Naive thymus-derived CD8-positive, alpha-beta T cell (primary cell): ENCODE measurements around the gene CACNA1F. TPM values are rescaled to one million over a fixed set of nuclear protein-coding genes. Genes with fewer than 3 reads are reported as not detected.

Experiments
- ATAC-seq, 2 donors: fragments of 150-1000 bp; cut with Tn5 transposase in 1 of 2; sonication (Bioruptor Pico), chemical (Tn5 transposase) in 1 of 2; 1 replicate in 1 of 2; 2 replicates in 1 of 2; pipeline ENCODE4 v1.10.0; 2021; ENCODE audit warnings: mild to moderate bottlenecking in 2 of 2, moderate library complexity in 2 of 2
- POLR2A ChIA-PET: fragments of 350-600 bp; sonication (Branson Sonifier 250); formaldehyde crosslinking; loops from one replicate; lab custom pipeline; 2021; ENCODE audit warnings: antibody characterized with exemption; lab: Charles Lee
- DNase-seq, 10 donors: peaks; one replicate each; pipeline versions ENCODE4 v3.0.0 to v3.0.0-alpha.2; 2020 to 2022
- H3K27ac Mint-ChIP-seq, 10 donors: one replicate each; pipeline ENCODE4 v1.8.0; 2020 to 2022; ENCODE audit warnings: mild to moderate bottlenecking in 10 of 10, mixed read lengths in 10 of 10, moderate library complexity in 4 of 10, inconsistent platforms in 1 of 10
- H3K27me3 Mint-ChIP-seq, 5 donors: one replicate each; pipeline ENCODE4 v1.8.0; 2021 to 2022; ENCODE audit warnings: mixed read lengths in 5 of 5
- H3K36me3 Mint-ChIP-seq, 3 donors: one replicate each; pipeline ENCODE4 v1.8.0; 2020 to 2022; ENCODE audit warnings: mixed read lengths in 3 of 3, mild to moderate bottlenecking in 2 of 3, inconsistent platforms in 1 of 3
- H3K4me1 Mint-ChIP-seq, 4 donors: one replicate each; pipeline ENCODE4 v1.8.0; 2021 to 2022; ENCODE audit warnings: mixed read lengths in 4 of 4
- H3K4me3 Mint-ChIP-seq, 10 donors: one replicate each; pipeline ENCODE4 v1.8.0; 2020 to 2022; ENCODE audit warnings: mild to moderate bottlenecking in 10 of 10, mixed read lengths in 10 of 10, moderate library complexity in 6 of 10, inconsistent platforms in 1 of 10
- H3K9me3 Mint-ChIP-seq, 9 donors: one replicate each; pipeline ENCODE4 v1.8.0; 2020 to 2022; ENCODE audit warnings: mixed read lengths in 9 of 9, mild to moderate bottlenecking in 3 of 9, inconsistent platforms in 1 of 9, moderate library complexity in 1 of 9
- polyA plus RNA-seq, 3 donors: library from polyadenylated mRNA; unstranded; fragments of 300-500 nt; fragmentation: Illumina TruSeq; gene quantifications; one replicate each; pipeline ENCODE4 v1.2.3, GENCODE V29; 2021
- total RNA-seq, 8 experiments: library from RNA in 2 of 8; stranded (reverse) in 2 of 8; gene quantifications; one replicate each; pipeline ENCODE4 v1.2.3 and lab custom pipeline; 2021 to 2026

Gene CACNA1F
- total and polyA plus RNA-seq, 5 experiments from 2014 or later = 0.02 to 3.8 (median 3.6) TPM; not detected in 2

DNA sequence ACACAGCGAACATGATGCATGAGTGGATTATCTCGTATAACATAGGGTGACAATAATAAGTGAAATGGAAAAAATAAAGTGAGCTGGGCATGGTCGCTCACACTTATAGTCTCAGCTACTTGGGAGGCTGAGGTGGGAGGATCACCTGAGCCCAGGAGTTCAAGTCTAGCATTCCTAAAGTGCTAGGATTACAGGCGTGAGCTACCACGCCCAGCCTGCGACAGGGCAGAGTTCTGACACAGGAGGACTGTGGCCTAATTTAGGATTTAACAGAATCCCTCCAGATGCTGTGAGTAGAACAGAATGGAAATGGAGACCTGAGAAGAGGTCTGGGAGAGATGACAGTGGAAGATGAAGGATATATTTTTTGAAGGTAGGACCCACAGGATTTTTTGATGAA is 43.5 kb downstream of the CACNA1F start:
- H3K36me3 Mint-ChIP-seq = no peaks in the 10 kb centered on the region
- no peaks in the 10 kb centered on the region for H3K27me3 Mint-ChIP-seq
- no peak for ATAC-seq
- DNase-seq = no peak
- peak overlapping the region in 6 of 10 donors; percentile 14 to 71 (median 54) for H3K27ac Mint-ChIP-seq
- peak overlapping the region in 9 of 10 donors; percentile 1 to 58 (median 37) for H3K4me3 Mint-ChIP-seq
- peaks cover 16 to 41% (median 39%) of the 10 kb centered on the region in 4 donors for H3K4me1 Mint-ChIP-seq
- POLR2A ChIA-PET = interaction anchor here (0.7 to 1.7 kb wide), 2 partner anchors 88 to 114 kb away, joined by 3 read pairs; no protein-coding TSS in a partner anchor
- no peaks in the 10 kb centered on the region for H3K9me3 Mint-ChIP-seq

DNA sequence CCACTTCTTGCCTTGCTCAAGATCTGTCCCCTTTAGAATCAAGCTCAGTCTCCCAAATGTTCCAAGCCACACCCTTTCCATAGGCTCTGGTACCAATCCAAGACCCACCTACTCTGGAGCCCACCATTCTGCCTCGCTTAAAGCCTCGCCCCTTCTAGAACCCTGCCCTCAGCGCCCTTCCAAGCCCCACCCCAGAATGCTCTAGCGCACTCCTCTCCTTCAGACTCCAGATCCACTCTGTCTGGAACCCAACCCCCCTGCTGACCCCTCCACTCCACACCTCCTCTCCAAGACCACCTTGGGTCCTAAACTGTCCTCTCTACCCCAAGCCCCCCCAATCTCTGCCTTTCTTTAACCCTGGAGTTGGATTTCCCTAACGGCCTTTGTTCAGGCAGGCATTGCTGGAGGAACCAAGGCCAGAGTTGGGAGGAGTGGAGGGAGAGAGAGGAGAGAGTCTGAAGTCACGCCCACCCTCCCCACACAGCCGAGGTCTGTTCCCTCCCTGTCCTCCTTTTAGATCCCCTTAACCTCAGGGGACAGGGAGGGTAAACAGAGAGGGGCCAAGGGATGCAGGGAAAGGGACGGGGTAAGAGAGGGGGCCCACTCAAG is 44.6 kb downstream of the CACNA1F start:
- Mint-ChIP-seq H3K4me1 (peaks cover 12 to 43% (median 39%) of the 10 kb centered on the region in 4 donors), H3K27ac (peak overlapping the region in 2 of 10 donors; percentile 49 to 52), H3K9me3 (no peaks in the 10 kb centered on the region), H3K4me3 (peak overlapping the region in 2 of 10 donors; percentile 15 to 45), H3K36me3 (no peaks in the 10 kb centered on the region), H3K27me3 (no peaks in the 10 kb centered on the region)
- ATAC-seq (no peak), DNase-seq (no peak)
- POLR2A ChIA-PET = no interaction called here

DNA sequence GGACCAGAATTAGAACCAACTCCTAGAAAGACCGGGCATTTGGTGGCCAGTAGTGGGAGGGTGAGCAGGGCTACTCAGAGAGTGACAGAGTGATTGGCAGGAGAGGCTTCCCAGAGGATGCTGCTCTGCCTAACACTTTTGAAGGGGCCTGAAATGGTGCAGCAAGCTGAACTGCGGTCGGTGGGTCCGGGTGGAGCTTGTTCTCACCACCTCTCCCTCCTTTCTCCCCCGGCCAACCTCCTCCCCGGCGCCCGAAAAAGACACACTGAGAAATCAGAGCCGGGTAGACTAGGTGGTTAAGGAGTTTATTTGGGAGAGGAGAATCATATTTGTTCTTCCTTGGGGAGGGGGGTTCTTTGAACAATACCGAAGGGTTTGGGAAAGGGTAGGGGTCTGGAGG is 45.6 kb downstream of the CACNA1F start:
- Mint-ChIP-seq H3K27ac (peak overlapping the region in 3 of 10 donors; percentile 27 to 80 (median 60)), H3K4me1 (peaks cover 10 to 33% (median 31%) of the 10 kb centered on the region in 4 donors), H3K9me3 (no peaks in the 10 kb centered on the region), H3K4me3 (peak overlapping the region in 2 of 10 donors; percentile 20 to 38), H3K27me3 (no peaks in the 10 kb centered on the region), H3K36me3 (peaks cover 0 to 6% (median 0%) of the 10 kb centered on the region in 3 donors)
- ATAC-seq = no peak
- DNase-seq = no peak
- POLR2A ChIA-PET = no interaction called here

DNA sequence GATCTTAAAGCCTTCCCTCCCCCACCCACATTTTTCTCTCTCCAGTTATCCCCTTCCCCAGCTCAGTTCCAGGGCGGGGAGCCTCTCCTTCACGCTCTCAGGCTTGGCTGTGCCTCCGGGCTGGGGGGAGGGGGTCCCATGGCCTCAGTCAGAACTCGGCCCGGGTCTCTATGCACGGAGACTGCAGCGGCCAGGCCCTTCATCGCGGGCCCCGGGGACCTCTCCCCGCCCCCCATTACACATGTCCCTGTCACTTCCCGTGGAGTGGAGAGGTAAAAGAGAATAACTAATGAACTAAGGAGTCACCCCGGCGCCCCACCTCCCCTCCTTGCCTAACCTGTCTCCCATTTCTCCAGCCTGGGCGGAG is 46.1 kb downstream of the CACNA1F start:
- Mint-ChIP-seq H3K36me3 (peaks cover 0 to 10% (median 0%) of the 10 kb centered on the region in 3 donors), H3K27ac (peak overlapping the region in 1 of 10 donors; percentile 71), H3K27me3 (no peaks in the 10 kb centered on the region), H3K4me3 (peak overlapping the region in 7 of 10 donors; percentile 30 to 91 (median 77)), H3K9me3 (no peaks in the 10 kb centered on the region), H3K4me1 (peaks cover 13 to 33% (median 27%) of the 10 kb centered on the region in 4 donors)
- DNase-seq (no peak), ATAC-seq (no peak)
- POLR2A ChIA-PET = interaction anchor here (1.0 kb wide), 1 partner anchor 22 kb away, joined by 3 read pairs; no protein-coding TSS in a partner anchor

DNA sequence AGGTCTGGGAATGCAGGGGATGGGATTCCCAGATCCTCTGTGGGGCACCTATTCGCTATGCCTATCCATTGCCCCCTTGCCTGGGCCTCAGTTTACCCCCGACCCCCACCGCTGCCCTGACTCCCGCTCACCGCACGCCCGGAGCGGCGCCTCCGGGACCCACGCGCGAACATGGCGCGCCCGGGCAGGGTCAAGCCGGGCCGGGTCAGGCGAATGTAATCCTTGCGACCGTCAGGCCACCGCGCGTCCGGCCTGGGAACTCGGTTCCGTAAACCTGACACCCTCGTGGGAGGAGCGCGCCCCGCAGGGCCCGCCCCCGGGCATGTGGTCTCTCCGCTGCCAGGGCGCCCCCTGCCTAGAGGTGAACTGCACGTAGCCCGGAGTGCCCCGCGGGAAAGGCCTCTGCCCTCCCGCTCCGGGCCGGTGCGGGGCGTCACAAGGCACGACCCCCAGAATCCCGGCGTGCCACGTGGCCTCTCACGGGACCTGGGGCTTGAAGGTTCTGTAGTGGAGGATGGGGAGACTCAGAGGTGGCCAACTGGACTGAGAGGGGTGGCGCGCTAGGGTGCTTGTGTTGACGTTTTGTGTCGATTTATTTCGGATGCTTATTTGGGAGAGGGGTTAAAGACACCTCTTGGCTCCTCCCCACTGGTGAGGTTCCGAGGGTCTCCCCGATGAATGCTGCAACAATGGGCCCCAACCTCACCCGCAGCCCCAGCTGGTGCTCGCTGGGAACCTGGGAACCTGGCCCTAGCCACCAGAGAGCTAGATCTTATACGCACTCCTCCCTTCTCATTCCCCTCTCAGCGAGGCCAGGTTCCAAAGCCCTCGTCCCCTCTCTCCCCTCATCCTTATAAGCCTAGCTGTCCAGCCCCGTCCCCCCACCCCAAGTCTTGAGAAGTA is 46.8 kb downstream of the CACNA1F start, which contains the start of gene PRICKLE3:
Gene PRICKLE3, minus strand, starts transcription at position 249 of the 903 bp plus-strand sequence. Its CDS starts 76 bp downstream, at position 173.
- H3K4me1 Mint-ChIP-seq = peaks cover 13 to 33% (median 26%) of the 10 kb centered on the region in 4 donors
- no peaks in the 10 kb centered on the region for H3K9me3 Mint-ChIP-seq
- H3K4me3 Mint-ChIP-seq = peak within 1 kb of the TSS; percentile 73 to 91 (median 80)
- DNase-seq (peak; percentile 53 to 86 (median 62)), ATAC-seq (peak; percentile 17 to 34)
- H3K27me3 Mint-ChIP-seq = no peaks in the 10 kb centered on the region
- peak within 1 kb of the TSS in 6 of 10 donors; percentile 22 to 83 (median 68) for H3K27ac Mint-ChIP-seq
- POLR2A ChIA-PET = interaction anchor here (0.6 to 1.7 kb wide), 3 partner anchors 20 to 127 kb away, joined by 3 to 4 read pairs (median 3); no protein-coding TSS in a partner anchor
- peaks cover 0 to 10% (median 0%) of the 10 kb centered on the region in 3 donors for H3K36me3 Mint-ChIP-seq

DNA sequence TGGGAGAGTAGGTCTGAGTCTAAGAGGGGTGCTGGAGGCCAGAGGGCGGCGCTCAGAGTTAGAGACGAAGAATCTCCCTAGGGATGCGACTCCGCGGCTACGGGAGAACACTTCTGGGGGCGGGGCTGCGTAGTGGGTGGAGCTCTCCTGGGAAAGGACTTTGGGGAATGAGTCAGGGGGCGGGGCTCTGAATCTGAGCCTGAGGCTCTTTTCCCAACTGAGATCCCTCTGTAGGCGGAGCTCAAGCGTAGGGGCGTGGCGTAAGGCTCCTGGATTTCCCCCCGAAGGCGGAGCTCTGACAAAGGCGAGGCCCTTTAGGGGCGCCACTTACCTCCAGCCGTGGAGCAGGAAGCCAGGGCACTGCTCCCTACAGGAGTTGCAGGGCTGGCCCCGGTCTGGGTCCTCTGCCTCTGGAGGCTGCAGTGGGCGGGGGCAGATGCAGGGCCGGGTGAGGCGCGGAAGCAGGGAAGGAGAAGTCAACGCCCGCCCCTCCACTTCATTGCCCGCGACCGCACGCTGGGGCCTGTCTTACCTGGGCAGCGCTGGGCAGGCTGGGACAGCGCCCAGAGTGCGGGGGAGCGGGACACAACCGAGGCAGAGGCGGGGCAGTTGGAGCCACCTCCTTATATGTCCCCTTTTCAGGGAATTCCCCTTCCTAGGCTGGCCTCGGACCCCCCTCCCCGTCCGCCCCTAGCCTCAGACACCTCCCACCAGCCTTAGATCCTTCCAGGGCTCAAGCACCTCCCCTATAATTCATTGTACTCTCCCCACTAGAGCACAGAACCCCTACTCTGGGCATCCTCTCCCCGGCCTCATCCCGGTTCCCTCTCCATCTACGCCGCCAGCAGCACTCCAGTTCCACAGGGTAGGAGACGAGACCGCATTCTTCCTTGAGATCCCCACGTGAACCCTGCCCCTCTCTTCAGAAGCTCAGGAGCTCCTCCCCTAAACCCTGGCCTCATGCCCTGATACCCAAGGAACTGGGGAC is 48.6 kb downstream of the CACNA1F start:
- peak overlapping the region in 7 of 10 donors; percentile 36 to 83 (median 73) for H3K27ac Mint-ChIP-seq
- H3K36me3 Mint-ChIP-seq = peaks cover 0 to 25% (median 0%) of the 10 kb centered on the region in 3 donors
- ATAC-seq = peak; percentile 49 to 52
- peaks cover 11 to 33% (median 15%) of the 10 kb centered on the region in 4 donors for H3K4me1 Mint-ChIP-seq
- DNase-seq = peak in 1 of 10 donors; percentile 24
- POLR2A ChIA-PET = interaction anchor here (0.7 to 1.7 kb wide), 3 partner anchors 12 to 29 kb away, joined by 3 to 5 read pairs (median 4); no protein-coding TSS in a partner anchor
- H3K27me3 Mint-ChIP-seq = no peaks in the 10 kb centered on the region
- no peaks in the 10 kb centered on the region for H3K9me3 Mint-ChIP-seq
- peak overlapping the region; percentile 73 to 91 (median 80) for H3K4me3 Mint-ChIP-seq

DNA sequence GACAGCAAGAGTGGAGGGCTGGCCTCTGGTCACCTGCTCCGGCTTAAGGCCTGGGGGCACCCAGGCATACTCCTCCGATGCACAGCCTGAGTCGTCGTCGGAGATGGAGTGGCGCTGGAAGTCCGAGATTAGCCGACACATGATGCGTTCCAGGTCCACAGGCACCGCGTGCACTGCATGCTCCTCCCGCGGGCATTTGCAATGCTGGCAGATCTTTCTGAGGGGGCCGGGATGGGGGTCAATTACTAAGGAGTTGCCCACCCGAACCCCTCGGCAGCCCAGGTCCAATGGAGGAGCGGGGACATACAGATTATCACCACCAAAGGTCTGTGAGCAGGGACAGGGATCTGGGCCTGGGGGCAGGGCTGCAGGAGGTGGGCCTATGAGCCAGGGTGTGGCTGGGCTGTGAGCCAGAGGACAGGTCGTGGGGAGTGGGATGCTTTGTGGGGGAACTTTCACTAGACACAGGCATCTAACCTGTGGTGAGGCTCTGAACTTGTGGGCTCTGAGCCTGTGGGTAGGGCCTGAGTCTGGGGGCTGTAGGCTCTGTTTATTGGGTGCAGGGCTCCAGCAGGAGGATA is 49.3 kb downstream of the CACNA1F start:
- DNase-seq (no peak), ATAC-seq (no peak)
- Mint-ChIP-seq H3K36me3 (peaks cover 0 to 32% (median 0%) of the 10 kb centered on the region in 3 donors), H3K27ac (peak overlapping the region in 4 of 10 donors; percentile 22 to 83 (median 45)), H3K4me1 (peaks cover 8 to 33% (median 14%) of the 10 kb centered on the region in 4 donors), H3K4me3 (peak overlapping the region in 7 of 10 donors; percentile 2 to 81 (median 15)), H3K9me3 (no peaks in the 10 kb centered on the region), H3K27me3 (no peaks in the 10 kb centered on the region)
- POLR2A ChIA-PET = interaction anchor here (0.7 kb wide), 1 partner anchor 28 kb away, joined by 3 read pairs; no protein-coding TSS in a partner anchor

DNA sequence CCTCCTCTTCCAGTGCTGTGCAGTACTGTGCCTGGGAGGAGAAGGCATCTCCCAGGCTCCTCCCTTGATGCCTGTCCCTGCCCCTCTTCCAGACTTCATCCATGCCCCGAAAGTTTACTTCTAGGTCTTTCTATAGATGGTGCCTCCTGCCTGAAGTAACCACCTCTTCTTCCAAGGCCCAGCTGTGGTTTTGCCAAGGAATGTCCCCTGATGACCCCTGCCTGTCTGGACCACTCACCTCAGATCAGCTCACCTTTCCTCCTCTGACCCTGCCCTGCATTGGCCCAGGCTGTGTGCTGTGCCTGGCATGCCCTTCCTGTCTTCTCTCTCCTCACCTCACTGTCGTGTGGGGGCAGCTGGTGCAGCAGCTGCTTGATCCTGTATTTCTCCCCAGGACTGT is 53.8 kb downstream of the CACNA1F start:
- ATAC-seq = no peak
- Mint-ChIP-seq H3K4me1 (peaks cover 12 to 26% (median 14%) of the 10 kb centered on the region in 4 donors), H3K27me3 (no peaks in the 10 kb centered on the region), H3K4me3 (no peak overlapping the region), H3K9me3 (peaks cover 0 to 2% (median 0%) of the 10 kb centered on the region in 9 donors), H3K36me3 (peaks cover 0 to 54% (median 0%) of the 10 kb centered on the region in 3 donors), H3K27ac (peak overlapping the region in 1 of 10 donors; percentile 27)
- DNase-seq = no peak
- POLR2A ChIA-PET = interaction anchor here (0.6 kb wide), 1 partner anchor 8 kb away, joined by 4 read pairs; the partner anchor contains the start of gene PLP2

DNA sequence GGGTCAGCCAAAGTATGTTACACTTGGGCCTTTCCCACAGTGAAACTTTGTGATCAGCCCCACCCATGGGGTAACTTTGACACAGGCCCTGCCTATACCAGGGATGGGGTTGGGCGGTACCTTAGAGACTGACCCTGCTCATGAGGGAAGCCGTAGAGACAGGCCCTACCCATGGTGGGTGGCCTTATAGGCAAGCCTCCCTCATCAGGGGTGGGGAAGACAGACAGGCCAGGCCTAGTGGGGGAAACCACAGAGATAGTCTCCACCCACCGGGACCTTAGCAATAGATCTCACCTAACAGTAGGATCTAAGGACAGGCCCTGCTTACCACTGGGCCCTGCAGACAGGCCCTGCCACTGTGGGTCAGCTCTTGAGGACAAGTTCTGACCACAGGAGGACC is 54.6 kb downstream of the CACNA1F start:
- Mint-ChIP-seq H3K9me3 (peaks cover 0 to 2% (median 0%) of the 10 kb centered on the region in 9 donors), H3K27me3 (no peaks in the 10 kb centered on the region), H3K4me1 (peaks cover 9 to 21% (median 15%) of the 10 kb centered on the region in 4 donors), H3K36me3 (peaks cover 0 to 58% (median 0%) of the 10 kb centered on the region in 3 donors), H3K27ac (no peak overlapping the region), H3K4me3 (no peak overlapping the region)
- ATAC-seq (no peak), DNase-seq (no peak)
- POLR2A ChIA-PET = no interaction called here

DNA sequence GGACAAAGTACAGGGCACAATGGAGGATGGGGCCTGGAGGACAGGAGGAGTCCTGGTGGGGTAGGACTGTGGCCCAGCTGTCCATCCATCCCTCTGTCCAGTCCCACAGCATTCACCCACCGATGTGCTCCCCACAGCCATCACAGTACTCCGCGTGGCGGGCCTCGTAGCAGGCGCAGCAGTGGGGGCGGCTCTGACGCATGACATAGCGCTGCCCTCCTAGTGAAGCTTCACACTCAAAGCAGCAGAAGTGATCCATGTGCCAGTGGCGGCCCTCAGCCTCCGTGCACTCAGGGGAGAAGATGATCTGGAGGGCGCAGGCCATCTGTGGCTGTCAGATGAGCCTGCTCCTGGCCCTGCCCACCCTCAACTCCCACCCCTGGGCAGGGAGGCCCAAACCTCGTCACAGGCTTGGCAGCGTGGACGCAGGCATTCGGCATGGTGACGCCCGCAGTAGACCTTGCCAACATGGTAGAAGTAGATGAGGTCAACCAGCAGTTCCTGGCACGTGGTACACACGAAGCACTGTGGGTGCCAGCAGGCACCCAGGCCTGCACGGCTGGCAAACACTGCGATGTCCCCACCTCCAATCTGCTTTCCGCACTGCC is 55.2 kb downstream of the CACNA1F start:
- POLR2A ChIA-PET = no interaction called here

More for the DNA sequence above, 55.2 kb downstream of the CACNA1F start:
- Mint-ChIP-seq H3K27ac (peak overlapping the region in 4 of 10 donors; percentile 27 to 80 (median 54)), H3K36me3 (peaks cover 0 to 56% (median 0%) of the 10 kb centered on the region in 3 donors), H3K4me1 (peaks cover 12 to 25% (median 19%) of the 10 kb centered on the region in 4 donors), H3K27me3 (no peaks in the 10 kb centered on the region), H3K9me3 (peaks cover 0 to 2% (median 0%) of the 10 kb centered on the region in 9 donors), H3K4me3 (no peak overlapping the region)
- no peak for ATAC-seq
- DNase-seq = no peak
